Occipital lobe (tissue), 2 donors: ENCODE results near the gene NOC2L. TPM values are rescaled to one million over a fixed set of nuclear protein-coding genes. Genes with fewer than 3 reads are reported as not detected.

Experiments used
- DNase-seq: peaks from one replicate; lab custom pipeline; 2025; lab: John Stamatoyannopoulos, UW
- total RNA-seq: library from RNA; depleted of rRNA; stranded (reverse); fragments of >200 nt; gene quantifications from one replicate; pipeline ENCODE4 v1.2.3, GENCODE V29; 2014

NOC2L gene
- total RNA-seq, 1 donor from 2014 or later, result 52.7 TPM

DNA sequence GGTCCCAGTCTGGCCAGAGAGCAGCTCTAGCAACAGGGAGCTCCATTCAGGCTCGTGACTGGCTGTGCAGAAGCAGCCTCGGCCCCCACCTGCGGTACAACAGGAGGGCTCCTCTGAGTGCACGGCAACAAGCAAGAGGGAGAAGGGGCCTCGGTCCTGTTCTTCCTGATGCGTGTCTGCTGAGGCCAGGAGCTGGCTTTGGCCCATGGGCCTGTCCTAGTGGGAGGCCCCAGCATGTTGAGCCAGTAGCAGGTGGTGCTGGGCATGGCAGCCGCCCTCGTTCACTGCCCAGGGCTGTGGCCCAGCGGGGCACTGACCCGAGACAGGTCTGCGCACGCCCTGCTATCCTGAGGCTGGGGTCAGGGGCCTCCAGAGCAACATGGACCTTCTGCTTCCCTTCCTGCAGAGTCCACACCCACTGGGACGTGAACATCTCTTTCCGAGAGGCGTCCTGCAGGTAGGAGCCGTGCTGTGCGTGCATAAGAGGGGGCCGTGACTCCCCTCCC lies 28.4 kb downstream of the NOC2L start:
- no peak for DNase-seq

DNA sequence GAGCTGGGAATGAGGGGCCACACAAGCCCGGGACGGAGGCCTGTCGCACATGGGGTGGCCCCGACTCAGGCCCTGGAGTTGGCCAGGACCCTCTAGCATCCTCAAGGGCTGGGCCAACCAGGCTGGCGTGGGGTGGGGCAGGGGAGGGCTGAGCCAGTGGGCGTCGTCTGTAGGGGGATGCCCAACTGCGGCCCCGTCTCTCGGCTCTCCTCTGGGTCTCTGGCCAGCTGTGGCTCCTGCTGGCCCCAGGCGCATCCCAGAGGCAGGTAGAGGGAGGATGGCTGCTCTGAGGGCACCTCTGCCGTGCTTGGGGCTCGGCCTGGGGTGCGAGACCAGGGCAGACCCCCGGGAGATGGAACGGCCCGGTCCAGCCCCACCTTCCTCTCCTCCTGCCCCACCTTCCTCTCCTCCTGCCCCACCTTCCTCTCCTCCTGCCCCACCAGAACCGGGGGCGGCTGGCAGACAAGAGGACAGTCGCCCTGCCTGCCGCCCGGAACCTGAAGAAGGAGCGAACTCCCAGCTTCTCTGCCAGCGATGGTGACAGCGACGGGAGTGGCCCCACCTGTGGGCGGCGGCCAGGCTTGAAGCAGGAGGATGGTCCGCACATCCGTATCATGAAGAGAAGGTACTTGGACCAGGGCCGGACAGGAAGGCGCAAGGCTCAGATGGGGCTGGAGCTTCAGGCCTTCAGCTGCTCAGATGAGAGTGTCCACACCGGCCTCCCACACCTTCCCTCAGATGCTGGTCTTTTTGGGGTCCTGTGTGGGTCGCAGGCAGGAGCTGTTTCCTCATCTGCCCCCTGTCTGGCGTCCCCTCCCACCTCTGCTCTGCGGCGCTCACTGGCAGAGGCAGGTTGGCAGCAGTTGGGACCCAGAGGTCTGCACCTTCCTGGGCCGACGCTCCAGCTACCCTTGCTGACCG lies 29.1 kb downstream of the NOC2L start:
- no peak for DNase-seq

DNA sequence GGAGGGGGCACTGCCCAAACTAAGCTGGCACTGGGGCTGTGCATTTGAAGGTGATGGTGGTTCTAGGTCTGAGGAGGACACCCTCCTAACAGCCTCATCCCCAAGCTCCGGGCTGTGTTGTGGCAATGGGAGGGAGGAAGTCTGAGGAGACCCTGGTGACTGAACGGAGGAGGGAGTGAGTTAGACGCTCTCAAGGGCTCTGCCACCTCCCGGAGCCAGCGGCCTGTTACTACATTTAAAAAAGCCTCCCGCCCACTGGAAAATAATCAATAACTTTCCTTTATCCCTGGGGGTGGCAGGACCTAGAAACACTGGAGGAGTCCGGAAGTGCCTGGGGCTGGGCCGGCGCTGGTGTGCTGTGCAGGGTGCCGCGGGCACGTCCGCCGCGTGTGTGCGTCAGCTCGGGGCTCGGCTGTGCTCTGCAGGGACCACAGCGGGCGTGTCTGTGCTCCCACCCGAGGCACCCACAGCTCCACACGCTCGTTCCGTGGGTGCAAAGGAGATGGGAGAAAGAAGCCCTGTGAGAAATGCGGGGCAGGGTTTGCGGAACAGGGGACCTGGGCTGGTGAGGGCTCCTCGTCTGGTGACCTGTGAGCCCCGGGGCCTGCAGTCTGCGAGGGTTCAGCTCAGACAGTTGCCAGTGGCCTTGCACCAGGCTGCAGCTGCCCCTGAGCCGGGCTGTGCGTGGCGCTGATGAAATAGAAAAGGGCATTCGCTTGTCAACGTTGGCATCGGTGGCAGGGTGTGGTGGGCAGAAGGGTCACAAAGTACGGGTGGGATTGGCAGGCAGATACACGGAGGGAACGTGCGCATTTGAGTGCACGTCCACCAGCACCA lies 30.0 kb downstream of the NOC2L start:
- no peak for DNase-seq

DNA sequence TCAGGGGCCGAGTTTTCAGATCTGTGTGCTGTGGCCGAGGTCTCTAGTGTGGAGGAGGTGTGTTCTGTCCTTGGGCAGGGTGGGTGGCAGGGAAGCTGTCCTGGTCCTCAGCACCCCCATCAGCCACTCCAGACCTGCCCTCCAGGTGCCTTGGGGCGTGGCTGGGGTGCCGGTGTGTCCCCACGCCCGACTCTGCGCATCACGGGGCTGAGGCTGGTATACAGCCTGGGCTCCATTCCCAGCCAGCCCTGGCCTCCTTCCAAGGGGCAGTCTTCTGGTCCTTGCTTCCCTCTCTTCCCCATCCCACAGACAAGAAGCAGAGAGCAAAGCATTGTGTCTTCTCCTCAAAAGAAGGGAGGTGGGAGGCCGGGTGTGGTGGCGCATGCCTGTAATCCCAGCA lies 31.3 kb downstream of the NOC2L start:
- DNase-seq, result no peak

DNA sequence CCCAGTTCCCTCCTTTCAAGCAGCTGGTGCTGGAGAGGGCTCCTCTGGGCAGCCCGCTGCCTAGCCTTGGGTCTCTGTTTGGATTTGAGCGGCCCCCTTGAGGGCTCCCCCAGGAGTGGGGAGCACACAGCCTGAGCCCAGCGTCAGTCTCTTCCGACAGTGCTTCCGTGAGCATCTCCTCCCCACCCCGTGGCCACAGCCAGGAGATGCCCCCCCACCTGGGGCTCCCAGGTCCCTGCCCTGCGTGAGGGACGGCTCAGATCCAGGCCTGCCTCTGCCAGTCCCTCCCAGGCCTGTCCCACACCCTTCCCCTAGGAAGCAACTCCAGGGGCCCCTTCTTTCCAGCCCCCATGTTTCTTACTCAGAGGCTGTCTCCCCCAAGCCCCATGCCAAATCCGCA lies 31.8 kb downstream of the NOC2L start:
- DNase-seq, result no peak

DNA sequence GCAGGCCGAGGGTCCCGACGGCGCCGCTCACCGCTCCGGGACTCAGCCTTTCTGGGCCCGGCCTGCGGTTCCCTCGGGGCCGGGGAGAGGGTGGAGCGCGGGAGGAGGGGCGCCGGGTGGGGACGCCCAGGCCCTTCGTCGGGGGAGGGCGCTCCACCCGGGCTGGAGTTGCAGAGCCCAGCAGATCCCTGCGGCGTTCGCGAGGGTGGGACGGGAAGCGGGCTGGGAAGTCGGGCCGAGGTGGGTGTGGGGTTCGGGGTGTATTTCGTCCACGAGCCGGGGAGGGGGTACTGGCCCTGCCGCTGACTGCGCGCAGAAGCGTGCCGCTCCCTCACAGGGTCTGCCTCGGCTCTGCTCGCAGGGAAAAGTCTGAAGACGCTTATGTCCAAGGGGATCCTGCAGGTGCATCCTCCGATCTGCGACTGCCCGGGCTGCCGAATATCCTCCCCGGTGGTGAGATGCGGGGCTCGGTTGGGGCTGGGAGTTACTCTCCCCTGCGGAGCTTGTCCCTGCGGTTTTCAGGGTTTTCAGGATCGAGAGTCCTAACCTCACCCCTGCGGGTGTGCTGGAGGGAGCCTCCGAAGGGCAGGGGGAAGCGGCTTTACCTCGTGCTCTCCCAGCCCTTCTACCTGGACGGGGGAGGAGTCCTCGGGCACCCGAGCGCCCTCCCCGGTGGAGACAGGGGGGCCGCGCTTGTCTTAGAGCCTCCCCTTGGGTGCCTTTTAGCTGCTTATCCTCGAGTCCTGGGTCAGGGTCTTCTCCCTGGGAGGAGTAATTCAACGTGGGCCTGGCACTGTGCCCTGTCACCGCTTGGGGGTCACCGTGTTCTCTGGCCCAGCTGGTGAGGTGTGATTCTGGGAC lies 33.3 kb downstream of the NOC2L start:
- no peak for DNase-seq

DNA sequence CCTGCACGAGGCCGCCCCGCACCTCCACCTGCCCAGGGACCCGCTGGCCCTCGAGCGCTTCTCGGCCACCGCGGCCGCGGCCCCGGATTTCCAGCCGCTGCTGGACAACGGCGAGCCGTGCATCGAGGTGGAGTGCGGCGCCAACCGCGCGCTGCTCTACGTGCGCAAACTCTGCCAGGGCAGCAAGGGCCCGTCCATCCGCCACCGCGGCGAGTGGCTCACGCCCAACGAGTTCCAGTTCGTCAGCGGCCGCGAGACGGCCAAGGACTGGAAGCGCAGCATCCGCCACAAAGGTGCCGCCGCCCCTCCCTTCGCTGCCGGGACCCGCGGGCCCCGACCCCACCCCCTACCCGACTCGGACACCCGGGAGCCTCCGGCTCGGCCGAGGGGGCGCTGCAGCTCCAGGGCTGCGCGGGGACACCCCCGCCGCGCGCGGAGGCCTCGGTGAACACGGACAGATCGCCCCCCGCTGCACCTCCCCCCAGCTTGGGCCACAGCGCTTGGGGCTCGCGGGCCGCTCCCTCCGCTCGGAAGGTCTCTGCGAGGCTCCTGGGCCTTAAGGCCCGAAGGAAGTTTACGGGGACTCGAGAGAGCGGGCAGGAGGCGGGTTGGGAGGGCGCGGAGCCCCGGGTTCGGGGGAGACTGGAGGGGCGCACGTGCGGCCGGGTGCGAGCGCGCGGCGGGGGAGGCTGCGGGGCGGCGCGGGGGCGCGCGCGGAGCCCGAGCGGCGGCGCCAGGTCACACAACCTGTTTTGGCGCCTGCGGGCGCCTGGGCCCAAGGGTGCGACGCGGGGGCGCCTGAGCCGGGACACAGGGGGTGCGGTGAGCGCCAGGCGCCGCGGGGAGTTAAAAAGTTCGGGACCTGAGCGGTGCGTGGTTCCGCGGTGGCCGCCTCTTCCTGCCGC lies 34.1 kb downstream of the NOC2L start:
- no peak for DNase-seq

DNA sequence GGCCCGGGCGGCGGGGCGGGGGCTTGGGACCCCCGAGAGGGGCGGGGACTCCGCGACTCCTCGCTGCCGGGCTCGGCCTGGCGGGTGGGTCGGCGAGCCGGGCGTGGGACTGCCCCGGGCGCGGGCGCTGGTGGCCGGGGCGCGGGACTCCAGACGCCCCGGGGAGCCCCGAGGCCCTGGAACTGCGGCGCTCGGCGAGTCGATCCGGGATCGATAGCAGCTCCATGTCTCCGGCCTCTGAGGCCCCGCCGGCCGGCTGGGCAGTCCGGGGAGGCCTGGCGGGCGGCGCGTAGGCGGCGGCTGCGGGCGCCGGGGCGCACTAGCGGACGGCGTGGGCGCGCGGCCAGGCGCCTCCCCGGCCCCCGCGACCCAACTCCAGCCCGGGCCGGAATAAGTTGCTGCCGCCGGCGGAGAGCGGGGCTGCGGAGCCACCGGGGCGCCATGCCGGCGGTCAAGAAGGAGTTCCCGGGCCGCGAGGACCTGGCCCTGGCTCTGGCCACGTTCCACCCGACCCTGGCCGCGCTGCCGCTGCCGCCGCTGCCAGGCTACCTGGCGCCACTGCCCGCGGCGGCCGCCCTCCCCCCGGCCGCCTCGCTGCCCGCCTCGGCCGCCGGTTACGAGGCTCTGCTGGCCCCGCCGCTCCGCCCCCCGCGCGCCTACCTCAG lies 34.9 kb downstream of the NOC2L start:
- no peak for DNase-seq

DNA sequence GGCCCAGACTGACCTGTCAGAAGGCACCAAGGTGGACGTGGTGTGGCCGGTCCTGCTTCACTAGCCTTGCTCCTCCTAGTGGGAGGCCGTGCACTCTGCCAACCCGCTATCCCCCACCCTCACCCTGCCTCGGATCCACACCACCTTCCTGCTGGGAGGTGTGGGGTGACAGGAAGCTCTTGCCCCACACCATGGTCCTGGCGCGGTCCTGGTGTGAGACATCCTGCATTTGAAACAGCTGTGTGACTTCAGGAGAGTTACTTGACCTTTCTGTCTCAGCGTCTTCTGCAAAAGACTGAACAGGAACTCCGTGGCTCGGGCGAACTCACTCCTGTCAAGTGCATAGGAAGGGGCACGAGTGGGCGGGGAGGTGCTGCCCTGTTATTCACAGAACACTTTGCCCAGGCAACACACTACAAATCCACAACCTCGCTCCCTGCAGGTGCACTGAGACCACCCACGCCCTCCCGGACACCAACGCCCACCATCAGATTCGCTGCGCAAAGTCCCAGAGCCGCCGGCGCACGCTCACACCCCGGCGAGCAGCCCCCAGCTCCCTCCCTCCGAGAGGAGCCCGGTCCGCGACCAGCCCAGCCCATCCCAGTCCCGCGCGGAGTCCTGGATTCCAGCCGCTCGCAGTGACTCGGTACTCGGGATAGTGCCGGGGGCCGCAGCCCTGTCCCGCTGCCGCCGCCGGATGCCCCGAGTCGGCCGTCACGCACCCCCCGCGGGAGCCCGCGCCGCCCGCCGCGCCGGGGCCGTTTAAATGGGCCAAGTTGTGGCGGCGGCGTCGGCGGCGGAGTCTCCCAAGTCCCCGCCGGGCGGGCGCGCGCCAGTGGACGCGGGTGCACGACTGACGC lies 35.7 kb downstream of the NOC2L start, which contains the start of gene SAMD11:
Gene SAMD11 (plus strand): TSS at position 793 of the 860 bp plus-strand sequence. CDS start 509 bp downstream, outside the sequence.
- DNase-seq, result peak; percentile 79

DNA sequence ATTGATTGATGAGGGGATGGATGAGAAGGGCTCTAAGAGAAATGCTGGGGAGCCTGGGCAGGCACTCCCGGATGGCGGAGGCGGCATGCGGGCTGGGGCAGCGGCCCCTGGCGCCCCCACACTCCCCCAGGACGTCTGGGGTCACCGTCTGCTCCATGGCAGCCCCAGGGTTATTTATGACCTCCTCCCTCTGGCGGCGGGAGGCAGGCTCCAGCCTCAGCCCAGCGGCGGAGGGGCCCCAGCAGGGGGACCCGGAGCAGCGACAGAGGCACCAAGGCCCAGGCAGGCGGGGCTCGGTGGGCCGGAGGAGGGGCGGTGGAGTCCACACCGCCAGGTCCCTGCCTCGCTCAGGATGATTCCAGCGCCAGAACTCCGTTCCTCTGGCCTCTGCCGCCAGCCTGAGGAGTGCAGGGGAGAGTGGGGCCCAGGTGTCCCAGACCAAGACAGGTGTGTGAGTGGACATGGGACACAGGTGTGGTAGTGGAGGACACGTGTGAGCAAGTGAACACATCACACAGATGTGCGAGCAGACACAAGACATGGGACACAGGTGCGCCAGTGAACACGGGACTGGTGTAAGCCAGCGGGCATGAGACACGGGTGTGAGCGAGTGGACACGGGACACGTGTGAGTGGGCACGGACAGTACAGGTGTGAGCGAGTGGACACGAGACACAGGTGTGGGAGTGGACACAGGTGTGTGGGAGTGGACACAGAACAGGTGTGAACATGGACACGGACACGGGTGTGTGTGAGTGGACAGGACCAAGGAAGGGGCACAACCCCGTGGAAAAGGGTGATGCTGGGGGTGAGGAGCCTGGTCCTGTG lies 37.8 kb downstream of the NOC2L start:
- peak; percentile 65 for DNase-seq

DNA sequence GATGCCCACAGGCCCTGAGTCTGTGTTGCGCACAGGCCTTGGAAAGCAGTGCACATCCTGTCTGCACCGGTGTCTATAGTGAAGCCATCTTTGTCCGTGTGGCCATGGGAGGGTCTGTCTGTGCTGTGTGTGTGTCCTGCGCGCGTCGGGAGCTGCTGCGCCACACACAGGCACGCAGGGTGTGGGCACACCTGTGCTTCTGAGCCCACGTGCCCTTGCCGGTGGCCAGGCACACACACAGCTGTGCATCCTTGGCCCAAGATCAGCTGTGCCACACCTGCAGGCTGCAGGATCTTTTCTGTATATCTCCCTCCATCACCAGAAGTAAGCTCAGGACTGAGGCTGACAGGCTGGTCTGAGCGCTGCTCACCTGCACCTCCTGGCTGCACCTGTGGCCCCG lies 38.5 kb downstream of the NOC2L start:
- no peak for DNase-seq

DNA sequence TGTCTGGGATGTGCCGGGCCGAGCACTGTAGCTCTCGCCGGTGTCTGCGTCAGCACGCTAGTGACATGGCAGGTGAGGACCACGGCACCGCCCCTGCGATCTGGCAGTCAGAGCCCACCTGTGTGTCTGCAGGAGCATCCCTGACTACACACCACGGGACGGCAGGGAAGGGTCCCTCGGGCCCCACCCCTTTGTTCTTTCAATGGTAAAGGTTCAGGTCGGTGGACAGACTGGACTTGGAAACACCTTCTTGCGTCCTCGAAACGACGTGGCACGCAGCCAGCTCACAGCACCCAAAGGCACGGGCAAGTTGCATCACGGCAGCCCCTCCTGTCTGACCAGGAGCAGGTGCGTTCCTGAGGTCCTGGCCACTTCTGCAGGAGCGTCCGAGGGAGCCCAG lies 39.0 kb downstream of the NOC2L start:
- no peak for DNase-seq

DNA sequence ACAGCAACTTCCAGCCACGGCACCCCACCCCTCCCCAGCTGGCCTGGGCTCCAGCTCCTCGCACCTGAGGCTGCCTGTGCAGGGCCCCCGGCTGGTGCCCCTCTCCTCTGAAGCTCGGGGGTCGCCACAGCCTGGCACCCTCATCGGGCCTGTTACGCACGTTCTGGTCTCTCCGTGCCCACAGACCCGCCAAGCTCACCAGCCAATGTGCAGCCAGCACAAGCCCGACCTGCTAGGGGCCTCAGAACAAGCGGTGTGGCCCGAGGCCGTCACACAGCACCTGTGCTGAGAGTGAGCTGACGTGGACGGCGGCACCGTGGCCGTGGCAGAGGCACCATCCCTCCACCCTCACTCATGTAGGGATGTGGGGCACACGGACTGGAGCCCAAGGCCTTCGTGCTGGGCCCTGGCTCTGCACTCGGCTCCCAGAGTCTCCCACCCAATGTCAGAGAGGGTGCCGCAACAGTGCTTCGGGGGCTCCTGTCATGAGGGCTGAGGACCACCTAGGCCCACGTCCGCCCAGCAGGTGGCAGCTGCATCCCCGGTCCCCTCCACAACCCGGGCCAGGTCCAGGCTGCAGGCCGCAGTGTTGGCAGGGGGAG lies 39.7 kb downstream of the NOC2L start:
- no peak for DNase-seq

DNA sequence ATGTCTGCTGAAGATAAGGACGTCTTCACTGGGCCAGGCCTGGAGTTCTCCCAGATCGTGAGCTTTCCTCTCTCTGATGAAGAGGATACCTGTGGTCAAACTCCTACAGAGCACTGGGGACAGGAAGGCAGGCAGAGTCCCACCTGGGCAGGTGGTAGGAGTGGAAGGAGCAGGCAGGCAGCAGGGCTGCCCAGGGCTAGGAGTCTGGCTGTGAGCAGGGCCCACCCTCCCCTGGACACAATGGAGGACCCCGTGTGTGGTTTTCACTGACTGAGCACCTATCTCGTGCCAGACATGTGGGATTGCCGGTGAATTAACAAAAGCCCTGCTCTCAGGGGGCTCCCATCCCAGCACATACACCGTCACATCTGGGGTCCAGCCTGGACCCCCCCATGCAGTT lies 40.2 kb downstream of the NOC2L start:
- no peak for DNase-seq

DNA sequence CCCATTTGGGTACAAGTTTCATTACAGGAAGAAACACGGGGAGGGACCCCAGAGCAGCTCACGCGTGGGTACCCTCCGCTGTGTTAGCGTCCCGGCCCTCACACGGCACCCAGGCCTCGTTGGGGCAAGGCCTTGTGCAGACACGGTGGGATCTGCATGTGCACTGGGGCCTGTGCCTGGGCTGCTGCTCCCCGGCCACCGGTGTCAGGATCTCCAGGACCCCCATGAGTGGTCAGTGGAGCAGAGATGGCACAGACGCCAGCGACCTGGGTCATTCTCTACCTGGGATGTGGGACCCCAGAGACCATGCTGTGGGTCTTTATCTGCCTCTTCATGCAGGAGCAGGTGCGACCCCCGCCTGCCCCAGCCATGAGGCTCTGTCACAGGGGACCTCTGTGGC lies 40.7 kb downstream of the NOC2L start:
- no peak for DNase-seq

DNA sequence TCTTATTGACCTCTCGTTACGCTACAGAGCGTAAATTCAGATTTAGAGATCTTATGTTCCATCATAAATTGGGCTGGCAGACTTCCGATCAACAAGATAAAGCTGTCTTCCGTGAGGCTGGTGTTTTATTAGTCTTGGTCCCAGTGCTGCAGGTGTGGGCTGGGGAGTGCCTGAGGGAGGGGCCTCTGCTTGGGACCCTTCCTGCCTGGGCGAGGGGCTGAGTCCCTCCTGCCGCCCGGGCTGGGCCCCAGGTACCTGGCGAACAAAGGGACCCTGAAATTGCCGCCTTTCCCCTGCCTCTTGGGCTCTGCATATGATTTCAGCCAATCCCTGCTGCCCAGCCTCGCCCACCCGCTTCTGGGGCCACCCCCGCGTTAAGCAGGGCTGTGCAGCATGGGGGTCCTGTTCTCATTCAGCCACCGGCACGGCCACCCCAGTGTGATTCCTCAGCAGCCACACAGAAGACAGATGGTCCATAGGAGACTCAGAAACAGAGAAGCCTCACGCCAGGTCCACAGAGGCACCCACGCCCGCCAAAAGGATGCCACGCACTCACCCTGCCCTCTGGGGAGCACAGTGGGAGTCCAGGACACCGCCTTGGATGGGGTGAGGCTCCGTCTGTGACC lies 41.5 kb downstream of the NOC2L start:
- DNase-seq, result no peak

DNA sequence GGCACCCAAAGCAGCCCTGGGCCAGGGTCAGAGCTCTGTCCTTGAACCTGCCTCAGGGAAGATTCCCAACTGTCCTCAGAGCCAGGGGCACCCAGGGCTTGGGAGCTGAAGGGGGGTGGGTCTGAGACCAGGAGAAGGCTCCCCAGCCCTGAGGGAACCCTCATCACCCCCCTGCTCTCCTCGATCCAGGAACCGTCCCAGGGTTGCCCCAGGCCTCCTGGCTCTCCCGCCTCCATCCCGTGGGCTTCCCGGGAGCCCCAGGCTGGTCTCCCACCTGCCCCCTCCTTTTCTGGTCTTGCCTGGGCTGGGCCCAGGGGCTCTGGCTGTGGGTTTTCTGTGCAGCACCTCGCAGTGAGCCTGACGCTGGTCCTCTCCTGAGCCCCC lies 42.0 kb downstream of the NOC2L start:
- DNase-seq, result no peak
